H1 (cell line): ENCODE results near the gene TSTD2. TPM values are rescaled to one million over a fixed set of nuclear protein-coding genes. Genes with fewer than 3 reads are reported as not detected.
"Not testable (repeated sequence)": the region's sequence is repeated elsewhere in the genome, so short reads cannot be mapped to it uniquely, and the experiment has no call there.

ENCODE experiments used
- CTCF ChIA-PET: fragments of 300-600 bp; sonication (Branson Sonifier 250); formaldehyde crosslinking; loops from one replicate; lab custom pipeline; 2021; ENCODE audit not compliant: partially characterized antibody; lab: Charles Lee
- POLR2A ChIA-PET: fragments of 300-600 bp; sonication (Branson Sonifier 250); formaldehyde crosslinking; loops from one replicate; lab custom pipeline; 2021; ENCODE audit warnings: inconsistent platforms; ENCODE audit not compliant: partially characterized antibody; lab: Charles Lee
- DNase-seq, 2 experiments: peaks; one replicate each; pipeline versions ENCODE4 v3.0.0 to v3.0.0-alpha.2; 2010 to 2022; ENCODE audit warnings: low spot score in 2 of 2, low read depth in 1 of 2, mixed read lengths in 1 of 2
- FAIRE-seq: peaks from 2 replicates; lab custom pipeline; 2011; peaks lifted over from hg19 to GRCh38; lab: Jason Lieb, UNC
- H2AFZ ChIP-seq: 2 replicates; pipeline ENCODE4 v1.8.1; 2012; ENCODE audit warnings: low read length, inconsistent platforms
- H2AK5ac ChIP-seq: 2 replicates; pipeline ENCODE4 v1.6.1; 2013; ENCODE audit warnings: low read depth, low read length
- H2BK120ac ChIP-seq: replicated peaks from 2 replicates; pipeline ENCODE3; 2013; ENCODE audit warnings: low read depth, low read length, inconsistent platforms
- H2BK12ac ChIP-seq: 2 replicates; pipeline ENCODE4 v1.6.1; 2013; ENCODE audit warnings: low read depth, low read length
- H2BK15ac ChIP-seq: 2 replicates; pipeline ENCODE4 v1.6.1; 2013; ENCODE audit warnings: low read length
- H2BK20ac ChIP-seq: 2 replicates; pipeline ENCODE4 v1.6.1; 2013; ENCODE audit warnings: low read length
- H2BK5ac ChIP-seq: 2 replicates; pipeline ENCODE4 v1.6.1; 2013; ENCODE audit warnings: low read depth, low read length
- H3K14ac ChIP-seq: 2 replicates; pipeline ENCODE4 v1.6.1; 2013; ENCODE audit warnings: inconsistent platforms; ENCODE audit not compliant: insufficient read length
- H3K18ac ChIP-seq: 2 replicates; pipeline ENCODE4 v1.6.1; 2013; ENCODE audit warnings: low read length; ENCODE audit errors: extremely low read depth
- H3K23ac ChIP-seq: 2 replicates; pipeline ENCODE4 v1.6.1; 2013; ENCODE audit warnings: inconsistent platforms; ENCODE audit not compliant: insufficient read length
- H3K23me2 ChIP-seq: 2 replicates; pipeline ENCODE4 v1.6.1; 2013; ENCODE audit warnings: low read depth, low read length
- H3K27ac ChIP-seq: 2 replicates; pipeline ENCODE4 v1.6.1; 2011; ENCODE audit warnings: low read depth, low read length, inconsistent platforms
- H3K27me3 ChIP-seq, 4 experiments: replicated peaks in 1 of 4; 1 replicate in 1 of 4; 2 replicates in 3 of 4; pipeline versions ENCODE4 v1.6.1 to v1.8.1; 2011 to 2013; ENCODE audit warnings: low read length in 3 of 4, mild to moderate bottlenecking in 3 of 4, inconsistent platforms in 2 of 4, mixed read lengths in 2 of 4, moderate library complexity in 1 of 4; ENCODE audit not compliant: control insufficient read depth in 3 of 4, insufficient read depth in 3 of 4; ENCODE audit errors: extremely low read depth in 1 of 4
- H3K36me3 ChIP-seq, 4 experiments: 2 replicates each; pipeline versions ENCODE4 v1.6.1 to v1.8.1; 2011 to 2013; ENCODE audit warnings: mild to moderate bottlenecking in 4 of 4, low read length in 3 of 4, moderate library complexity in 2 of 4, control low read depth in 1 of 4, inconsistent platforms in 1 of 4; ENCODE audit not compliant: insufficient read depth in 4 of 4, control insufficient read depth in 2 of 4
- H3K4ac ChIP-seq: replicated peaks from 2 replicates; pipeline ENCODE3; 2013; ENCODE audit warnings: low read length, low read depth, mixed read lengths, inconsistent platforms; ENCODE audit not compliant: insufficient read length
- H3K4me1 ChIP-seq, 4 experiments: replicated peaks in 1 of 4; 1 replicate in 1 of 4; 2 replicates in 3 of 4; pipeline versions ENCODE4 v1.6.1 to v1.8.1; 2011 to 2013; ENCODE audit warnings: low read length in 3 of 4, inconsistent platforms in 2 of 4, mixed read lengths in 1 of 4; ENCODE audit not compliant: insufficient read depth in 4 of 4, control insufficient read depth in 3 of 4
- H3K4me2 ChIP-seq, 2 experiments: 2 replicates each; pipeline versions ENCODE4 v1.6.1 to v1.8.1; 2011 to 2013; ENCODE audit warnings: low read depth in 2 of 2, low read length in 2 of 2, control low read depth in 1 of 2, inconsistent platforms in 1 of 2, mild to moderate bottlenecking in 1 of 2; ENCODE audit not compliant: insufficient read depth in 1 of 2
- H3K4me3 ChIP-seq, 4 experiments: fragments of 200-600, 300-600 bp in 1 of 4; sonication (generic), shearing (Covaris generic), sonication (Bioruptor Twin) in 1 of 4; 2 replicates each; pipeline versions ENCODE4 v1.5.1 to v1.8.1; 2011 to 2016; ENCODE audit warnings: low read length in 4 of 4, low read depth in 3 of 4, control low read depth in 2 of 4, inconsistent platforms in 2 of 4, mild to moderate bottlenecking in 2 of 4, mixed read lengths in 1 of 4, moderate library complexity in 1 of 4; ENCODE audit not compliant: insufficient read depth in 2 of 4; ENCODE audit errors: extremely low read depth in 1 of 4
- H3K56ac ChIP-seq: replicated peaks from 2 replicates; pipeline ENCODE3; 2013; ENCODE audit warnings: low read depth, mild to moderate bottlenecking, mixed read lengths, low read length, inconsistent platforms; ENCODE audit not compliant: insufficient read length
- H3K79me1 ChIP-seq: 2 replicates; pipeline ENCODE4 v1.6.1; 2013; ENCODE audit warnings: low read depth, low read length, control low read depth
- H3K79me2 ChIP-seq, 2 experiments: 2 replicates each; pipeline versions ENCODE4 v1.6.1 to v1.8.1; 2012 to 2013; ENCODE audit warnings: low read length in 2 of 2, mild to moderate bottlenecking in 2 of 2, inconsistent platforms in 1 of 2; ENCODE audit not compliant: insufficient read depth in 2 of 2, control insufficient read depth in 1 of 2
- H3K9ac ChIP-seq, 4 experiments: replicated peaks in 1 of 4; 1 replicate in 1 of 4; 2 replicates in 3 of 4; pipeline versions ENCODE4 v1.6.1 to v1.8.1; 2011 to 2013; ENCODE audit warnings: low read depth in 3 of 4, low read length in 3 of 4, control low read depth in 2 of 4, mild to moderate bottlenecking in 2 of 4, moderate library complexity in 2 of 4, inconsistent platforms in 1 of 4; ENCODE audit errors: extremely low read depth in 1 of 4
- H3K9me3 ChIP-seq, 2 experiments: 2 replicates each; pipeline versions ENCODE4 v1.6.1 to v1.8.1; 2012 to 2013; ENCODE audit warnings: mild to moderate bottlenecking in 2 of 2, moderate library complexity in 2 of 2, control low read depth in 1 of 2, inconsistent platforms in 1 of 2, low read depth in 1 of 2, low read length in 1 of 2, mixed read lengths in 1 of 2; ENCODE audit not compliant: insufficient read depth in 2 of 2
- H4K20me1 ChIP-seq, 2 experiments: replicated peaks in 1 of 2; 2 replicates each; pipeline versions ENCODE3 to v1.8.1; 2011 to 2013; ENCODE audit warnings: inconsistent platforms in 2 of 2, low read length in 2 of 2, mild to moderate bottlenecking in 1 of 2; ENCODE audit not compliant: insufficient read depth in 2 of 2, control insufficient read depth in 1 of 2
- H4K5ac ChIP-seq: 2 replicates; pipeline ENCODE4 v1.6.1; 2013; ENCODE audit warnings: low read length, low read depth, mixed read lengths, inconsistent platforms; ENCODE audit not compliant: insufficient read length
- H4K8ac ChIP-seq: 2 replicates; pipeline ENCODE4 v1.8.0; 2013; ENCODE audit warnings: mild to moderate bottlenecking, moderate library complexity, low read length, inconsistent platforms; ENCODE audit not compliant: insufficient read depth; ENCODE audit errors: extremely low read depth
- H4K91ac ChIP-seq: replicated peaks from 2 replicates; pipeline ENCODE3; 2013; ENCODE audit warnings: low read length, mixed read lengths, inconsistent platforms; ENCODE audit not compliant: insufficient read length
- WGBS, 2 experiments: shearing (Covaris generic) in 1 of 2; methylation state at CpG; one replicate each; pipeline versions ENCODE4 v1.1.6 to v1.1.7; 2013 to 2015; ENCODE audit warnings: low lambda C conversion rate in 2 of 2, mixed read lengths in 2 of 2, inconsistent platforms in 1 of 2, low coverage in 1 of 2, missing lambda C conversion rate in 1 of 2; ENCODE audit not compliant: insufficient replicate concordance in 2 of 2, insufficient coverage in 1 of 2, insufficient read length in 1 of 2; ENCODE audit errors: extremely low coverage in 1 of 2, missing lambda C conversion rate in 1 of 2; 5-methylcytosine and 5-hydroxymethylcytosine counted together
- polyA plus RNA-seq, 7 experiments: library from polyadenylated mRNA; depleted of rRNA in 3 of 7; stranded (reverse) in 5 of 7; unstranded in 2 of 7; fragments of >200 nt in 5 of 7; fragments of 200-250 nt in 2 of 7; gene quantifications; 1 replicate in 5 of 7; 2 replicates in 1 of 7; 4 replicates in 1 of 7; pipeline versions ENCODE4 v1.2.1 to v1.2.3, GENCODE V29; 2011 to 2013; ENCODE audit warnings: missing spikeins in 2 of 7, mixed read lengths in 2 of 7
- total RNA-seq: library from RNA; stranded (reverse); fragmentation: NEBNext Ultra II Directional; extraction: Animal tissue kit (Norgen Biotek cat#: 25700); gene quantifications from 2 replicates; pipeline ENCODE4 v1.2.1, GENCODE V29; 2021

Gene TSTD2
- total and polyA plus RNA-seq, 2 of the 8 experiments (the other 6 are each of a cell fraction or from before 2014, with no cell fraction given): 16.1 to 17.5 TPM

DNA sequence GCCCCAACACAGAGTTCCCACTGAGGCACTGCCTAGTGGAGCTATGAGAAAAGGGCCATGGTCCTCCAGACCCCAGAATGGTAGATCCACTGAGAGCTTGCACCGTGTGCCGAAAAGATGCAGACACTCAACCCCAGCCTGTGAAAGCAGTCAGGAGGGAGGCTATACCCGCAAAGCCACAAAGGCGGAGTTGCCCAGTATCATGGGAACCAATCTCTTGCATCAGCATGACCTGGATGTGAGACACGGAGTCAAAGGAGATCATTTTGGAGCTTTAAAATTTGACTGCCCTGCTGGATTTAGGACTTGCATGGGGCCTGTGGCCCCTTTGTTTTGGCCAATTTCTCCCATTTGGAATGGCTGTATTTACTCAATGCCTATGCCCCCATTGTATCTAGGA lies 10.7 kb downstream of the TSTD2 start:
- H4K5ac ChIP-seq, H2AK5ac ChIP-seq, H3K27ac ChIP-seq, H2BK5ac ChIP-seq, DNase-seq, H2BK20ac ChIP-seq, H3K56ac ChIP-seq, H3K4me1 ChIP-seq, H3K14ac ChIP-seq, H2BK12ac ChIP-seq, H3K23ac ChIP-seq, H3K4ac ChIP-seq, H2BK15ac ChIP-seq, H2BK120ac ChIP-seq, FAIRE-seq, H3K9ac ChIP-seq, H4K20me1 ChIP-seq, H3K4me3 ChIP-seq, H4K8ac ChIP-seq, H3K4me2 ChIP-seq, H2AFZ ChIP-seq, H3K79me1 ChIP-seq, H3K23me2 ChIP-seq, H3K18ac ChIP-seq, H3K27me3 ChIP-seq, H4K91ac ChIP-seq, H3K79me2 ChIP-seq: not testable (repeated sequence)
- ChIA-PET CTCF (interaction anchor here (0.8 to 1.4 kb wide), 2 partner anchors 10 to 153 kb away, joined by 3 to 4 read pairs; no protein-coding TSS in a partner anchor), POLR2A (interaction anchor here (1.9 kb wide), 1 partner anchor 10 kb away, joined by 4 read pairs; no protein-coding TSS in a partner anchor)
- H3K9me3 ChIP-seq: peaks cover 12 to 17% of the 10 kb centered on the region in 2 experiments
- H3K36me3 ChIP-seq: peaks cover 0 to 58% (median 34%) of the 10 kb centered on the region in 4 experiments; a peak in 7 of 8 replicates
- 98% methylated on average over 5 of the region's 5 CpGs; no CpG with 5 or more reads in 1 of the 2 experiments for WGBS, 2 experiments

DNA sequence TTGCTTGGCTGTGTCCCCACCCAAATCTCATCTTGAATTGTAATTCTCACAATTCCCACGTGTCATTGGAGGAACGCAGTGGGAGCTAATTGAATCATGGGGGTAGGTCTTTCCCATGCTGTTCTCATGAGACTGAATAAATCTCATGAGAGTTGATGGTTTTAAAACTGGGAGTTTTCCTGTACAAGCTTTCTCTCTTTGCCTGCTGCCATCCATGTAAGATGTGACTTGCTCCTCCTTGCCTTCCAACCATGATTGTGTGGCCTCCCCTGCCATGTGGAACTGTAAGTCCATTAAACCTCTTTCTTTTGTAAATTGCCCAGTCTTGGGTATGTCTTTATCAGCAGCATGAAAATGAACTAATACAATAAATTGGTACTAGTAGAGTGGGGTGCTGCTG lies 13.1 kb downstream of the TSTD2 start:
- Histone ChIP-seq H3K36me3 (peaks cover 0 to 50% (median 28%) of the 10 kb centered on the region in 4 experiments; a peak in 6 of 8 replicates), H3K9me3 (peaks cover 12 to 17% of the 10 kb centered on the region in 2 experiments)
- FAIRE-seq, H3K27me3 ChIP-seq, H3K23ac ChIP-seq, H3K23me2 ChIP-seq, H3K27ac ChIP-seq, DNase-seq, H2BK12ac ChIP-seq, H4K91ac ChIP-seq, H4K8ac ChIP-seq, H3K4ac ChIP-seq, H2BK20ac ChIP-seq, H4K20me1 ChIP-seq, H3K4me2 ChIP-seq, H2AK5ac ChIP-seq, H3K14ac ChIP-seq, H3K9ac ChIP-seq, H3K56ac ChIP-seq, H2BK15ac ChIP-seq, H2BK5ac ChIP-seq, H3K4me1 ChIP-seq, H3K79me1 ChIP-seq, H3K4me3 ChIP-seq, H2AFZ ChIP-seq, H3K18ac ChIP-seq, H2BK120ac ChIP-seq, H3K79me2 ChIP-seq, H4K5ac ChIP-seq, CTCF ChIA-PET: not testable (repeated sequence)
- POLR2A ChIA-PET: interaction anchor here (1.3 kb wide), 1 partner anchor 9 kb away, joined by 6 read pairs; no protein-coding TSS in a partner anchor
- 90% methylated on average over 2 of the region's 2 CpGs; no CpG with 5 or more reads in 1 of the 2 experiments for WGBS, 2 experiments
